LNCaP clone FGC (cell line): Measurements from ENCODE around the gene BTBD1.

ENCODE experiments used
- DNase-seq: peaks from one replicate; pipeline ENCODE4 v3.0.0-alpha.2; 2011; ENCODE audit warnings: low read depth
- H3K4me3 ChIP-seq: 2 replicates; pipeline ENCODE4 v1.5.1; 2011; ENCODE audit warnings: mild to moderate bottlenecking, low read depth, low read length, control low read depth
- TF ChIP-seq, protein P1 (sequence below): IDR thresholded peaks from 2 replicates; pipeline ENCODE4 v1.5.1; 2012; ENCODE audit warnings: mild to moderate bottlenecking; ENCODE audit not compliant: control insufficient read depth, insufficient read depth; ENCODE audit errors: extremely low read depth

Gene BTBD1

DNA sequence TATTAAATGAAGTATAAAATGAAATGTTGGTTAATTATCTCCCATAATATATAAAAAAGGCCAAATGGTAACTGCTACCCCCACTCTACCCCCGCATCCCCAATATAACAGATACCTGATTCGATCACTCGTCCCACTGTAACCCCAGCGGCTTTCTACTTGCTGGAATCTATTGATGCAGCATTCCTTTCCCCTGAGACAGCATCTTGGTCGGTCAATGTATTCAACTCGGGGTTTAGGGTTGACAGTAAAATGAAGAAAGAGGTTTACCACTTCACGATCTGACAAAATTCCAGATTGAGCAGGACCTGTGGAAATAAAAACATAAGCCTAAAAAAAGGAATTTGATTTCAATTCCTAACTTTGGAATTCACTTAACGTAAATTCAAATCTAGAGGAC lies 37.0 kb downstream of the BTBD1 start:
- TF ChIP-seq, protein P1, sequence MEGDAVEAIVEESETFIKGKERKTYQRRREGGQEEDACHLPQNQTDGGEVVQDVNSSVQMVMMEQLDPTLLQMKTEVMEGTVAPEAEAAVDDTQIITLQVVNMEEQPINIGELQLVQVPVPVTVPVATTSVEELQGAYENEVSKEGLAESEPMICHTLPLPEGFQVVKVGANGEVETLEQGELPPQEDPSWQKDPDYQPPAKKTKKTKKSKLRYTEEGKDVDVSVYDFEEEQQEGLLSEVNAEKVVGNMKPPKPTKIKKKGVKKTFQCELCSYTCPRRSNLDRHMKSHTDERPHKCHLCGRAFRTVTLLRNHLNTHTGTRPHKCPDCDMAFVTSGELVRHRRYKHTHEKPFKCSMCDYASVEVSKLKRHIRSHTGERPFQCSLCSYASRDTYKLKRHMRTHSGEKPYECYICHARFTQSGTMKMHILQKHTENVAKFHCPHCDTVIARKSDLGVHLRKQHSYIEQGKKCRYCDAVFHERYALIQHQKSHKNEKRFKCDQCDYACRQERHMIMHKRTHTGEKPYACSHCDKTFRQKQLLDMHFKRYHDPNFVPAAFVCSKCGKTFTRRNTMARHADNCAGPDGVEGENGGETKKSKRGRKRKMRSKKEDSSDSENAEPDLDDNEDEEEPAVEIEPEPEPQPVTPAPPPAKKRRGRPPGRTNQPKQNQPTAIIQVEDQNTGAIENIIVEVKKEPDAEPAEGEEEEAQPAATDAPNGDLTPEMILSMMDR: no peak
- no peak for DNase-seq
- no peak overlapping the region for H3K4me3 ChIP-seq

DNA sequence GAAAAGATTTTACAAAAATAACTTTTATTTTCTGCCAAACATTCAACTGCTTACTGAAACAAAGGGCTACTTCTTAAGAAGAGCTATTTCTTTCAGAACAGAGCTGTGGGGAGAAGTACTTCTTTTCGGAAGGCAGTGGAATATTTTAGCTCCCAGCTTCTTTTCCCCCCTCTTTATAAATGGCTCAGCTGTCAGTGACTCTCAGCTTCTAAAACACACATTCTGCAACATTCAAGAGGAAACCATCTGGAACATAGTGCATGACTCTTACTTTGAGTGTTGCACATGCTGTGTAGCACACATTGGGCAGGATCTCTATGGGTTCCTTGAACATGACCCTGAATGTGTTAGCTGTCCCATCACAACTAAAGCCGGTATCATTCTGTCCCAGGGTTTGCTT lies 48.6 kb downstream of the BTBD1 start:
- H3K4me3 ChIP-seq: no peak overlapping the region
- DNase-seq: no peak
- TF ChIP-seq, protein P1: no peak

DNA sequence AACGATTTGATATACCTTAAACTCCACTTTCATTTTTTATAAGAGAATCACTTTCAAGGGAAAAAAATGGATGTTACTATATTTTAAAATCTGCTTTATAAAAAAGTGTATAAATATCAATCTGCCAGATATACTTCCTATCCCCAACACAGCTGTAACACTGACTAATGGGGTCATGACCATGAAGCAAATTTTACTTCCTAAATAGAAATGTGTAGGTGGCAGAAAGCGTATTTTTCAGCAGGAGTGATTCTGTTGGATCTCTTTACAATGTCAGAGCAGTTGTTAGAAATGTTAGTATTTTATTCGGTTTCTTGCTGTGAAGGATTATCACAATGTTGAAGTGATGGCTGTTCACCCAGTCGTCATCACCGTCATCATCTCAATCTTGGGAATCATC lies 50.1 kb downstream of the BTBD1 start:
- no peak for DNase-seq
- no peak overlapping the region for H3K4me3 ChIP-seq
- TF ChIP-seq, protein P1: no peak

DNA sequence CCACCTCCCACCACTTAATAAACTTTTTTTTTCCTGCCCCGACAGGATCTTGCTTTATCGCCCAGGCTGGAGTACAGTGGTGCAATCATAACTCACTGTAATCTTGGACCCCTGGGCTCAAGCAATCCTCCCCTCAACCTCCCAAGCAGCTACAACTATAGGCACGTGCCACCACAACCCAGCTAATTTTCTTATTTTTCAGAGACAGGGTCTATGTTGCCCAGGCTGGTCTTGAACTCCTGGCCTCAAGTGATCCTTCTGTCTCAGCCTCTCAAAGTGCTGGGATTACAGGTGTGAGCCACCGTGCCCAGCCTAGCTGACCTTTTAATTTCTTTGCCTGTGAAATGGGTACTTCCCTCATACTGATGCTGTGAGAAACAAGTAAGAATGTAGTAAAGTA lies 51.7 kb downstream of the BTBD1 start:
- TF ChIP-seq, protein P1: no peak
- H3K4me3 ChIP-seq: no peak overlapping the region
- DNase-seq: no peak

DNA sequence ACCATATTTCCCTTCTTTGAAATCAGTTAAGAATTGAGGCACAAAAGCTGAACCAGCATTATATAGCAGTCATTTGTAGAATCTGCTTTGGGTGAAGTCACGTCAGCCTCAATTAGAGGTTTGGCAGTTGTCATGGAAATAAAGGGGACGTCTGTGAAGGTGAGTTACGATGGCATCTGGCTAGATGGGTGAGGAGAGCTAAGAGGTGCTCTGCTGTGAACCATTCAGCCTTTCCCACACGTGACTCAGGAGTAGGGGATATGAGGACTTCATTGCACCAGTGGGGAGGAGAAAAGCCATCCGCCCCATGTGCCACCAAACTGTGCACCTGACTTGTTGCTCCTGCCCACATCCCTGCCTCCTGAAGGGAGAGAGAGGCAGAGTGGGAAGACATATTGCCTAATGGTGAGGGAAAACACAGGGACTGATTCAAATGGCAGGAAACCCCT lies 52.8 kb downstream of the BTBD1 start:
- TF ChIP-seq, protein P1: no peak
- no peak overlapping the region for H3K4me3 ChIP-seq
- no peak for DNase-seq

DNA sequence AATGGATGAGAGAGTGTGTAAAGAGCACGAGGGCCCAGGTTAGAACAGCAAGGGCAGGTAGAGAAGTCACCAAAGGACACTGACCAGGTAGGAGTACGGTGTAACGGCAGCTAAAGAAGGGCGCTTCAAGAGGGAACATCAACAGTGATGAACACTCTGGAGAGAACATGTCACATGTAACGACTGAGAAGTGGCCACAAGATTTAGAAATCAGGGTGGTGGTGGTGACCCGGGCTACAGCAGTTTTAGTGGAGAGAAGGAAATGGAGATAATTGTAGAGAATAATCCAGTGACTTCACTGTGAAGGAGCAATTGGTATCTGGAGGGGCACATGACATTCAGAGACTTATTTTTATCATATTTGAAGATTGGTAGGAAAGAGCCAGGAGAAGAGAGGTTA lies 54.4 kb downstream of the BTBD1 start:
- DNase-seq: no peak
- peak overlapping the region; percentile 97 for H3K4me3 ChIP-seq
- TF ChIP-seq, protein P1: no peak

DNA sequence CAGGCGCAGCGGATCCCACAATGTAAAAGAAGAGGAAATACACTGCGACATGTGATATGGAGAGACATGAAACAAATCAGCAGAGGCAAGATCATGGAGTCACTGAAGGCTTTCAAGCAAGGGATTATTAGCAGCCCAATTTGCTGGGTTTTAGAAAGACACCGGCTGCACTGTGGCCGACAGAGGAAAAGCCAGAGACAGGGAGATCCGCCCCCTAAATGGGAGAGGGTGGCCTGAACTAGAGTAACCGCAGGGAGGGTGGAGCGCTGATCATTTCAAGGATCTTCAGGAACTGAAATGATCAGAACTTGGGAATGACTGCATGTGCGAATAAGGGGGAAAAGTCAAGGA lies 55.0 kb downstream of the BTBD1 start:
- peak overlapping the region; percentile 97 for H3K4me3 ChIP-seq
- no peak for DNase-seq
- TF ChIP-seq, protein P1: no peak
